ENCODE data around the gene LMTK2.

LMTK2 gene

GRCh38 chr7:98178762-98179490 lies 72.3 kb downstream of the LMTK2 start:
- no peak for DNase-seq

- no peak for DNase-seq
Measured at GRCh38 chr7:98180751-98181150, 74.1 kb downstream of the LMTK2 start.

- DNase-seq: no peak
Measured at GRCh38 chr7:98185101-98185500, 78.4 kb downstream of the LMTK2 start.

GRCh38 chr7:98186452-98187137 lies 79.9 kb downstream of the LMTK2 start:
- DNase-seq: no peak

GRCh38 chr7:98187138-98187502 lies 80.5 kb downstream of the LMTK2 start:
- DNase-seq: no peak

- no peak for DNase-seq
Measured at GRCh38 chr7:98189559-98189958, 82.9 kb downstream of the LMTK2 start.

GRCh38 chr7:98191668-98192431 lies 85.2 kb downstream of the LMTK2 start:
- no peak for DNase-seq

- no peak for DNase-seq
Measured at GRCh38 chr7:98192781-98193457, 86.3 kb downstream of the LMTK2 start.

GRCh38 chr7:98193474-98194180 lies 87.0 kb downstream of the LMTK2 start:
- no peak for DNase-seq

- DNase-seq: no peak
Measured at GRCh38 chr7:98194186-98194585, 87.5 kb downstream of the LMTK2 start.

- DNase-seq: no peak
Measured at GRCh38 chr7:98194672-98195457, 88.2 kb downstream of the LMTK2 start.

GRCh38 chr7:98196706-98197605 lies 90.3 kb downstream of the LMTK2 start:
- no peak for DNase-seq

GRCh38 chr7:98199131-98199530 lies 92.5 kb downstream of the LMTK2 start:
- DNase-seq: no peak

GRCh38 chr7:98200364-98200763 lies 93.7 kb downstream of the LMTK2 start:
- DNase-seq: no peak

GRCh38 chr7:98202367-98203195 lies 95.9 kb downstream of the LMTK2 start:
- DNase-seq: peak; percentile 82

GRCh38 chr7:98203261-98203963 lies 96.8 kb downstream of the LMTK2 start:
- DNase-seq: no peak

GRCh38 chr7:98203964-98204605 lies 97.4 kb downstream of the LMTK2 start:
- DNase-seq: no peak

GRCh38 chr7:98204670-98205069 lies 98.0 kb downstream of the LMTK2 start:
- DNase-seq: no peak
